H4 (cell line): ENCODE results near the gene SLC22A23. TPM values are rescaled to one million over a fixed set of nuclear protein-coding genes. Genes with fewer than 3 reads are reported as not detected.
A peak's percentile ranks its signal among the peaks of the same experiment; 100 is the strongest.

Experiments
- DNase-seq: peaks from one replicate; pipeline ENCODE4 v3.0.0-alpha.2; 2015; ENCODE audit warnings: low spot score
- total RNA-seq: library from RNA; depleted of rRNA; stranded (reverse); fragments of >200 nt; shearing (Covaris generic); gene quantifications from 2 replicates; pipeline ENCODE4 v1.2.3, GENCODE V29; 2014

Gene SLC22A23
- total RNA-seq, 1 experiment from 2014 or later: 1.9 TPM

- DNase-seq: no peak
Observed at GRCh38 chr6:3336066-3336786, 120.6 kb downstream of the SLC22A23 start.

DNA sequence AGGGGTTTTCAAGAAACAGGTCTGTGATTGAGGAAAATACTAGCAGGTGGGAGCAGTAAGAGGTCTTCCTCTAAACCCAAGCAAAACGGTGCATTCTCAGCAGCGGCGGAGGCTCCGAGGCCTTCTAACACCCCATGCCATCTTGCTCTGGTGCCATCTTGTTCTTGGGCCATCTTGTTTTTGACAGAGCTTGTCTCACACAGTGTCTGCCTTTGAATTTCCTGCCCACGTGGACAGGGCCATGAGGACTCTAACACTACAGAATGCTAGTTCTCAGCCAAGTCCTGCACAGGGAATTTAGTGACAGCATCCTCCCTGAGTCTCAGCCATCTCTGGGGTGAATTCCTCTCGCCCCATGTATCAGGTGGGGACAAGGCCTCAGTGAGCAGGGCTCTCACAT lies 121.7 kb downstream of the SLC22A23 start:
- DNase-seq: no peak

DNA sequence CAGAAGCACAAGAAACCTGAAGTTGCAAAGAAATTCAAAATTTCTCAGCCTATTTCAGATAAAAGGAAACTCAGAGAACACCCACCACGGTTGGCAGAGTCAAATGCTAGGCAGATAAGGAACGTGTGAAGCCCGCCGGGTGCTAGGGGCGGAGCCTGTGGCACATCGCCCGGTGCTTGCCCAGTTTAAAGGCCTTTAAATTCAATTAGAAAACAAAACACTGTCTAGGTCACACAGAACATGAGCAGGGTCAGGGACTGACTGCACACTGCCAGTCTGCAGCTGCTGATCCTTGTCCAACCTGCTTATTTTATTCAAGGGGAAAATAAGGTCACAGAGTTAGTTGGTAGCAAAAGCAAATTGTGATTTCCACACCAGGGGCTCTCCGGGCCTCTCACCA lies 122.3 kb downstream of the SLC22A23 start:
- no peak for DNase-seq

- DNase-seq: no peak
Observed at GRCh38 chr6:3333263-3333662, 123.6 kb downstream of the SLC22A23 start.

DNA sequence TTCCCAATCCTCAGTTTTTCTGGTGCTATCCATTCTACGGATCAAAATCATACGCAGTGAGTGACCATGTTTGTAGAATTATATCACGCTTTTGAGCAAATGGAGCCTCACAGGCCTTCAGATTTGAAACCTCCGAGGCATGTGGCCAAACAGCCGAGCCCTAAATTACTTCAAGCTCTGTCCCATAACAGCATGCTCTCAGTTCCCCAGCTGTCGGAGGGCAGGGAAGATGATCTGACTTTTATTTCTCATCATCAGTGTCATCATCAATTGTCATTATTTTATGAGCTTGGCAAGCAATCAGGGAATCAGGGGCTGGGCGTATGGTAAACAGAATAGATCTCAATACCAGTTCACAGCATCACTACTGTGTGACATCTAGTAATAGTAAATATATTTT lies 124.9 kb downstream of the SLC22A23 start:
- no peak for DNase-seq

DNA sequence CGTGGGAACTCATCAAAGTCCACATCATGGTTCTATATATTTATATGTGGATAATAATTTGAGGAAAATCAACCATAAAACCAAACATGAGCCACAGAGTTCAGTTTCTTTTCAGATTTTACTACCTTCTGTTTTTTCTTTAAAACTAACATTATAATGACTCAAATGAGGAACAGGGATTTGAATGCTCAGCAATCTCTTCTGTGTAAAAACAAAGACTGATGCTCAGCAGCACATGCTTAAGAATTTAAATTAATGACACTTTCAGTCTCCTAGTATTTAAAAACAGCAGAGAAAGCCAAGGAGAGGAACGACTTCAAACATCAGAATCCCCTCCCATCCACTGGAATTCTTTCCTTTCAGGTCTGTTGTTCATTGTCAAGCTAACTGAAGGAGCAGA lies 125.4 kb downstream of the SLC22A23 start:
- DNase-seq: no peak

DNA sequence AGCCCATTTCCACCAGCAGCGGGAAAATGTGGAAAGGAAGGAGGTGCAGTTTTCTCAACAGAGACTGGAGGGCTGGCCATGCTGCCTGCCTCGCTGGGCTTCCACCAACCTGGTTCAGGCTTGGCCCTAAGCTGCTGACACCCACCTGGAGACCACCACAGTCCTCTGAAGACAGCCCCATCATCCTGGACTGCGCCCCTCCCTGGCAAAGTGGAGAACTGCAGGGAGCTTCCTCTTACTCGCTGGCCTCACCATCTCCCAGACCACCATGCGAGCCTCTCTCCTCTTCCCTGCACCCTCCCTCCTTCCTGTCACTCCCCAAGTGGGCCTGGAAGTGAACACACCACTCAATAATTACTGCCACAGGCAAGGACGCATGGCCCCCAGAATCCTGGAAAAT lies 126.7 kb downstream of the SLC22A23 start:
- no peak for DNase-seq

- no peak for DNase-seq
Observed at GRCh38 chr6:3329393-3330051, 127.3 kb downstream of the SLC22A23 start.

DNA sequence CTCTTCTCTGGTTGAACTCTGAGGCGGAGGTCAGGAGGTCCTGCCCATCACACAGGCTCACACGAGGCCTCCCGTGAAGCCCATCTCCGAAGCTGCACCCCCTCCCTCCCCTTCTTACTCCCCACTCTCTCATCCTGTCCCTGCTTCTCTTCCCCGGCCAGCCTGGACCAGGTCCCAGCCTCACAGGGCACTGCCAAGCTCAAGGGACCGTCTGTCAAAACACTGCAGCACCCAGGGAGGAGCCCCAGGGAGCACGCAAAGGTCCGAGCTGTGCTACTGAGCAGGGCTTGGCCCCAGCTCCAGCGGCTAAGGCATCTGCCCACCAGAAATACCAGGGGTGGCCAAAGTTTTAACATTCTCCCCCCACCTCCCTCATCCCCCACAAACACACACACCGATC lies 128.1 kb downstream of the SLC22A23 start:
- DNase-seq: no peak

GRCh38 chr6:3328145-3328544 lies 128.7 kb downstream of the SLC22A23 start:
- no peak for DNase-seq

- DNase-seq: no peak
Observed at GRCh38 chr6:3327403-3327802, 129.4 kb downstream of the SLC22A23 start.

DNA sequence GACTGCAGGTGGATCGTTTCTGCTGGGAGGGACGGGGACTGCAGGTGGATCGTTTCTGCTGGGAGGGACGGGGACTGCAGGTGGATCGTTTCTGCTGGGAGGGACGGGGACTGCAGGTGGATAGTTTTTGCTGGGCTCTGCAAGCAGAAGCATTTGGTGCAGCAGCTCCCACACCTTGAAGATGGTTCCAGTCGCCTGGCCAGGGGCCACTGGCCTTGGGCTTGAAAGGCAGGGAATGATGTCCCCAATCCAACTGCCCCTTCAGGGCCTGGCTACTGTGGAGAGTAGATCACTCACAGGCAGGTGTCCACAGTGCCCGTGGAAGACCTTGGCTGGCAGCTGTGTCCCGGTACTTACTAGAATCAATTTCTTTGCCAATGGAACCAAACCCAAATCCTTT lies 129.9 kb downstream of the SLC22A23 start:
- no peak for DNase-seq

GRCh38 chr6:3326184-3326971 lies 130.5 kb downstream of the SLC22A23 start:
- no peak for DNase-seq

GRCh38 chr6:3325210-3325609 lies 131.6 kb downstream of the SLC22A23 start:
- no peak for DNase-seq

- DNase-seq: peak; percentile 43
Observed at GRCh38 chr6:3324262-3324942, 132.4 kb downstream of the SLC22A23 start.

DNA sequence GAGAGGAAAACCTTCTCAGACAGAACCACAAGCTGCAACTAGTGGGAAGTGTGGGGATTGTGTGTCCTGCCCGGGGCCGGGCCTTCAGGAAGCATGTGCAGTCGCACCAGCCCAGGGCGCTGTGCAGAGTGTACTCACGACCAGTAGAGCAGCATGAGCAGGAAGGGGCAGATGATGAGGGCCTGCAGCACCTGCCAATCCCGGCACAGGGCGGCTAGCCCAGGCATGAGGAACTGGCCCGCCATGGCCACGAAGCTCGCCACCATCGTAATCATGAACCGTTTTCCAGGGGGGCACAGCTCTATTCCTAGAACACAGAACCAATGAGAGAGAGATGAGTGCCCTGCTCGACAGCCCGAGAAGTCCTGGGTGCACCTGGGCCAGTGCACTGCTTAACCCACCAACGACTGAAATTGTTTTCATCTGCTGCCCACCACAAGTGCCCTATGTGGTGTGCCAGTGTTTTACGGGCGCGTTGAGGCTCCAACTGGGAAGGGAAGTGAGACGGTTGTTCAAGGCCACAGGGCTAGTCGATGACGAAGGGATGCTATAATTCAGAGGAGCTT lies 133.1 kb downstream of the SLC22A23 start:
- DNase-seq: no peak

DNA sequence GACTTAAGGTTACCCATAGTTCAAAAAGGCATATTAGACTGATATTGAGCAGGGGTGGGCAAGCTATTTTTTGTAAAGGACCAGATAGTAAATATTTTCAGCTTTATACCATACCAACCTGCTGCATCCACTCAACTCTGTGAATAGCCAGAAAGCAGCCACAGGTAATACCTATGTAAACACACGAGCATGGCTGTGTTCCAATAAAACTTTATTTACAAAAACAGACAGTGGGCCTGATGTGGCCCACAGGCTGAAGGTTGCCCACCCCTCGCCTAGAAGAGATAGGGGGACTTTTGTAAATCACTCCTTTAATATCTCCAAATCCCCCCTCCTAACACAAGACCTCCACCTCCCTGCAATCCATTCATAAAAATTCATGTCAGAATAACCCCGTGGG lies 133.7 kb downstream of the SLC22A23 start:
- no peak for DNase-seq

- no peak for DNase-seq
Observed at GRCh38 chr6:3322366-3322890, 134.4 kb downstream of the SLC22A23 start.

- no peak for DNase-seq
Observed at GRCh38 chr6:3321875-3322274, 135.0 kb downstream of the SLC22A23 start.

GRCh38 chr6:3321042-3321441 lies 135.8 kb downstream of the SLC22A23 start:
- no peak for DNase-seq

DNA sequence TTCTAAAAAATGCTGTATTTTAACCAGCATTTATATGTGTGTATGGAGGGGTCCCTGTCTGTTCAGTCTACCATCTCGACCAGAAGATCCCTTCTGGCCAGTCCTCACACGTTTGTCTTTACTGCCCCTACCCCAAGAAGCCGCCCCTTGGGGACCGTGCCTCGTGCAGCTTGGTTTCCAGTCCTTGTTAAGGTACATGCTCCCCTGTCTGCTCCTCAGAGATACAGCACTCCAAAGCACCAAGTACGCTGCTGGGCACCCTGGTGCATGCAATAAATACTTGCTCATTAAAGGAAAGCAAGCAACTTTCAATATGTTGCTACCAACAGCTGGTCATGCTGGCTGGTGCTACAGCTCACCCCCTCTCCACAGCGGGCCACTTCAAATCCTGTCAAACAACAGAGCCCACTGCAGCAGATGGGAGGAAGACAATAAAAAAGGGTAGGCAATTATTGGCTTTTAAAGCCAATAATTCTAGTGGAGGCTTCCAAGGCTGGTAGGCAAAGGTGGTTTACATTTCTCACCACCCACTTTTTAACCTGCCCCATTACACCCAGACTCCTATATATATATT lies 136.5 kb downstream of the SLC22A23 start:
- DNase-seq: no peak
